Esophagus muscularis mucosa (tissue), 3 donors: Measurements from ENCODE around the gene B3GALT6.

Experiments
- CTCF ChIP-seq, 3 experiments: fragments of 200-600 bp in 2 of 3; fragments of 450-650 bp in 1 of 3; sonication (generic) in 2 of 3; IDR thresholded peaks; one replicate each; pipeline ENCODE4 v1.5.1; 2017 to 2019; ENCODE audit warnings: antibody characterized with exemption in 3 of 3, mild to moderate bottlenecking in 2 of 3, moderate library complexity in 1 of 3
- POLR2A ChIP-seq: fragments of 450-650 bp; IDR thresholded peaks from one replicate; pipeline ENCODE4 v1.6.1; 2017; ENCODE audit warnings: antibody characterized with exemption, moderate library complexity, mild to moderate bottlenecking, low read depth

- TF ChIP-seq CTCF (IDR thresholded peaks at IDR 0.05) (no peak), POLR2A (no peak)
Observed at GRCh38 chr1:1260843-1261560, 29.0 kb downstream of the B3GALT6 start.
